ENCODE measurements around the gene FNDC7.

GRCh38 chr1:108665771-108666170 lies 46.9 kb upstream of the FNDC7 start:
- no peak for TF ChIP-seq CTCF (IDR thresholded peaks at IDR 0.05)
- no peak for TF ChIP-seq POLR2AphosphoS5 (IDR thresholded peaks at IDR 0.05)
- TF ChIP-seq POLR2A (IDR thresholded peaks at IDR 0.05), result no peak
- TF ChIP-seq EP300 (IDR thresholded peaks at IDR 0.05), result no peak
